Cardiac fibroblast (primary cell): ENCODE results near the gene PHLDA3.

Experiments used
- DNase-seq, 2 donors: peaks; one replicate each; pipeline versions ENCODE4 v3.0.0 to v3.0.0-alpha.2; 2010; ENCODE audit warnings: low read depth in 2 of 2
- H3K4me3 ChIP-seq, 2 donors: replicated peaks in 1 of 2; 1 replicate in 1 of 2; 2 replicates in 1 of 2; pipeline ENCODE4 v1.5.1; 2011; ENCODE audit warnings: low read depth in 2 of 2, low read length in 2 of 2, mild to moderate bottlenecking in 2 of 2, moderate library complexity in 1 of 2
- CTCF ChIP-seq: IDR thresholded peaks from one replicate; pipeline ENCODE4 v1.5.1; 2011; ENCODE audit warnings: low read depth, mild to moderate bottlenecking, low read length, inconsistent platforms

Gene PHLDA3

GRCh38 chr1:201426479-201427310, 42.3 kb downstream of the PHLDA3 start:
- H3K4me3 ChIP-seq = no peak overlapping the region
- DNase-seq = no peak
- TF ChIP-seq CTCF = no peak

- no peak for DNase-seq
- TF ChIP-seq CTCF = no peak
- no peak overlapping the region for H3K4me3 ChIP-seq
Observed at GRCh38 chr1:201424146-201424545, 44.8 kb downstream of the PHLDA3 start.

- no peak for TF ChIP-seq CTCF
- no peak overlapping the region for H3K4me3 ChIP-seq
- no peak for DNase-seq
Observed at GRCh38 chr1:201423655-201424054, 45.3 kb downstream of the PHLDA3 start.

- no peak overlapping the region for H3K4me3 ChIP-seq
- no peak for TF ChIP-seq CTCF
- no peak for DNase-seq
Observed at GRCh38 chr1:201422436-201423030, 46.5 kb downstream of the PHLDA3 start.

- DNase-seq = no peak
- no peak overlapping the region for H3K4me3 ChIP-seq
- no peak for TF ChIP-seq CTCF
Observed at GRCh38 chr1:201422026-201422425, 47.0 kb downstream of the PHLDA3 start.

GRCh38 chr1:201421041-201421440, 47.9 kb downstream of the PHLDA3 start:
- no peak for TF ChIP-seq CTCF

GRCh38 chr1:201420608-201421002, 48.4 kb downstream of the PHLDA3 start:
- no peak overlapping the region for H3K4me3 ChIP-seq
- DNase-seq = no peak
- TF ChIP-seq CTCF = no peak

More at GRCh38 chr1:201421041-201421440, 47.9 kb downstream of the PHLDA3 start:
- no peak for DNase-seq
- no peak overlapping the region for H3K4me3 ChIP-seq
